Pulmonary artery endothelial cell (primary cell): Measurements from ENCODE around the gene TAAR1. TPM values are rescaled to one million over a fixed set of nuclear protein-coding genes. Genes with fewer than 3 reads are reported as not detected.
"Not testable (repeated sequence)": the region's sequence is repeated elsewhere in the genome, so short reads cannot be mapped to it uniquely, and the experiment has no call there.

Experiments
- DNase-seq: peaks from one replicate; pipeline ENCODE4 v3.0.0-alpha.2; 2011; ENCODE audit warnings: low read depth, low spot score
- total RNA-seq: library from RNA; depleted of rRNA; stranded (reverse); fragments of >200 nt; gene quantifications from 2 replicates; pipeline ENCODE4 v1.2.3, GENCODE V29; 2014

The TAAR1 gene, protein sequence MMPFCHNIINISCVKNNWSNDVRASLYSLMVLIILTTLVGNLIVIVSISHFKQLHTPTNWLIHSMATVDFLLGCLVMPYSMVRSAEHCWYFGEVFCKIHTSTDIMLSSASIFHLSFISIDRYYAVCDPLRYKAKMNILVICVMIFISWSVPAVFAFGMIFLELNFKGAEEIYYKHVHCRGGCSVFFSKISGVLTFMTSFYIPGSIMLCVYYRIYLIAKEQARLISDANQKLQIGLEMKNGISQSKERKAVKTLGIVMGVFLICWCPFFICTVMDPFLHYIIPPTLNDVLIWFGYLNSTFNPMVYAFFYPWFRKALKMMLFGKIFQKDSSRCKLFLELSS
- not detected in 2 replicates for total RNA-seq

DNA sequence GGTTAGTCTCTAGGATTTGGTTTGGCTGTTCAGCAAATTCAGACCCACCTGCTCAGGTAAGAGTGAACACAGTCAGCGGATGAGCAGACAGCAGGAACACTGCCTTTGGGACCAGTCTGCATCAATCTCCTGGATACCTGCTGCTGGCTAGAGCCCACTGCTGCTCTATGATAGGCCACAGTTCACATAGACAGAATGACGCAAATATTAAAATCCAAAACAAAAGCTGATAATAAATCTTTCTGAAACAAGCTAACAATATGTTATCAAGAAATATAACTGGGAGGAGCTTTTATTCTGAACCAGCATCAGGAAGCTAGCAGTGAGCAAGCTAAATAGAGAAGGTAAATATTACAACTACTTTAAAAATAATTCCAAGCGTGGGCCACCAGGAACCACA, at the start of gene TAAR1:
TAAR1 (minus strand) TSS at position 101 of the 400 bp plus-strand sequence. CDS start 13,179 bp downstream, outside the sequence.
- no peak for DNase-seq

DNA sequence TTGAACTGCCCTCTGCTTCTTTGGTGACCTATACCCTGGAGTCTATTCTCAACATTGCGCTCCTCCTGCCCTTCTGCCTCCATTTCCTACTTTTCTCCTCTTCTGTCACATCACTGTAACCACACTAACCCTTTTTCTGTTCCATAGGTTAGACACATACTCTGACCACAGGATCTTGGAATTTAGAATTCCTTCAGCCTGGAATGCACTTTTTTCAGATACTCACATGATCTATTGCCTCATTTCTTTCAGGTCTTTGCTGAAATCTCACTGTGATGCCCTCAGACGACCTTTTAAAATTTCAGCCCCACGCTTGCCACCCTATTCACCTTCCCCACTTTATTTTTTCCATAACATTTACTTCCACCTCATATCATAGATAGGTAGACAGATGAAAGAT, 49.8 kb upstream of the TAAR1 start:
- no peak for DNase-seq

DNA sequence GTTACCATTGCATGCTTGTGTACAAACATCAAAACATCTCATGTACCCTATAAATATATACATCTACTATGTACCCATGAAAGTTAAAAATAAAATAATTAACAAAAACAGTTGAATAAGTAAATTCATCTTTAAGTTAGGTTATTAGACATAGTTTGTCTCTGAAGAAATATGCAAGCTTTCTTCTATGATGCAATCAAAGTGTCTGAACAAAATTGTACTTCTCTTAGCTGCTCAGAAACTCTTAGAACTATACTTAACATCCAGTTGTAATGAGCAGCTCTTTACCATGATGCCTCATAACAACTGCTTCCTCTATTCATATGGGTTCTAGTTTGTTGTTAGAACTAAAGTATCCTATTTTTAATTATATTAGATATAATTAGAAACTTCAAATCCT, 49.0 kb upstream of the TAAR1 start:
- no peak for DNase-seq

DNA sequence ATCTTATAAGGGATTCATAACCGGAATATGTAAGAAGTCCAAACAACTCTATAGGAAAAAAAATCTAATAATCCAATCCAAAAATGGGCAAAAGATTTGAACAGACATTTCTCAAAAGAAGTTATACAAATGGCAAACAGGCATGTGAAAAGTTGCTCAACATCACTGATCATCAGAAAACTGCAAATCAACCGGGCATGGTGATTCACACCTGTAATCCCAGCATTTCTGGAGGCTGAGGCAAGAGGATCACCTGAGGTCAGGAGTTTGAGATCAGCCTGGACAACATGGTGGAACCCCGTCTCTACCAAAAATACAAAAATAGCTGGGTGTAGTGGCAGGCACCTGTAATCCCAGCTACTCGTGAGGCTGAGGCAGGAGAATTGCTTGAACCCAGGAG, 47.8 kb upstream of the TAAR1 start:
- DNase-seq: not testable (repeated sequence)

DNA sequence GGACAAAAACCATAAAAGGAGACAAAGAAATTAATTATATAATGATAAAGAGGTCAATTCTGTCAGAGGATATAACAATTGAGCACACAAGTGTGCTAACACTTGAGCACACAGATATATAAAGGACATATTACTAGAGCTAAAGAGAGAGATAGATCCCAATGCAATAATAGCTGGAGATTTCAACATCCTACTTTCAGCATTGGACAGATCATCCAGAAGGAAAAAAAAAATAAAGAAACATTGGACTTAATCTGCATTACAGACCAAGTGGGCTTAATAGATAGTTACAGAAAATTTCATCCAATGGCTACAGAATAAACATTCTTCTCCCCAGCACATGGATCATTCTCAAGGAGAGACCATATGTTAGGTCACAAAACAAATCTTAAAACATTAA, 45.0 kb upstream of the TAAR1 start:
- no peak for DNase-seq

DNA sequence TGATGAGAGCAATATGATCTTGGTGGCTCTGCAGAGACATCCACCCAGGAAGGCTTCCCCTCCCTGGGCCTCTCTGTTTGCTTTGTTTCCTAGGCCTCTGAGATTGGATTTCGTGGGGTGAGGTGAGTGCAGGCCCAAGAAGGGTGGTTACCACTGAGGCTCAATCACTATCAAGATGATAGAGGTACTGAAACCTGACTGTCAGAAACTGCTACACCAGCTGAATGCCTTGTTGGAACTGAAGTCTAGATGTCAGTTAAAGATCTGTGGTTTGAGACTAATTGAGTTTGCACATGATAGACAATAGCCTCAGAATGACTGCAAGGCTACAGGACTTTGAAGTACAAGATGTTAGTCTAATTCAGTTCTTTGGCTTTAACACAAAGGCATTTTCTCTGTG, 39.6 kb upstream of the TAAR1 start:
- DNase-seq: no peak

DNA sequence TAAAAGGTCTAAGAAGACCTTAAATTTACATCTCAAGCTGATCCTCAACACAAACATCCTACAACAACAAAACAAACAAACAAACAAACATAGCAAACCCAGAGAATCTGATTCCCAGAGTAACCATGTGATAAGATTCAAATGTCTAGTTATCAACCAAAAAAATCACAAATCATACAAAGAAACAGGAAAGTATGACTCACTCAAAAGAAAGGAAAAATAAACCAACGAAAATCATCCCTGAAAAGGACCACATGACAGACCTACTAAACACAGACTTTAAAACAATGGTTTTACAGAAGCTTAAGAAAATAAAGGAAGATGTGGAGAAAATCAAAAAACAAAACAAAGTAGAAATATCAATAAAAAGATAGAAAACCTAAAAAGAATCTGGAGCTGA, 36.8 kb upstream of the TAAR1 start:
- no peak for DNase-seq

DNA sequence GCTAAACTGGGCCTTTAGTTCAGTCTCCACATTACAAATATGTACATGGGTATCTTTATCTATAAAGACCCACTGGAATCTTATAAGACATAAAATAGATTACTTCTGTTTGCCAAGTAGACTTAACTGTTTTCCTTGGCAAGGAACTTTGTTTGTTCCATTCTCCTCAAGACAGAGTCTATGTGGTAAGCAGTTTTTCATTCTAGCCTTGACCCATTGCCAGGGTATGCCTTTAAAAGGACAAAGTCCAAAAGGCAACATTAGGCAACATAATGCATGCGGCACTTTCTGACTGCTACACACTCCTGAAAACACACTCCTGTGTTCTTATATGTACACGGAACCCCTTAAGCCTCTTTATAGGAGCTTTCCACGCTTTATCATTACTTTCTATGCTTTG, 34.5 kb upstream of the TAAR1 start:
- no peak for DNase-seq

DNA sequence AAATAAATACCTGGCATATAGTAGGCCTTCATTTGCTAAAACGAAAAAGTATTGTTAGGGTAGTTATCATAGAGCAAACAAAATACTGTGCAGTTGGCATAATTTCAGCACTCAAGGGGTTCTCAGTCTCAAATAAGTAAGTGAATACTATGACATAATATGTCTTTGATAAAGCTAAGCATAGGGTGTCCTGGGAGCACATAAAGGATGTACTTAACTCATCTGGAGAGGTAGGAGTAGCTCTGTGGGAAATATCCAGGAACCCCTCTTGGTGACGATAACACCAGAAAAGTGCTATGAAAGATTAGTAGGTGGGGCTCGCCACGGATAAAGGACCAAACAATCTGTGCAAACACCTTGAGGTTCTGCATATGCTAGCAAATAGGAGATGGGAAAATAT, 31.7 kb upstream of the TAAR1 start:
- no peak for DNase-seq

DNA sequence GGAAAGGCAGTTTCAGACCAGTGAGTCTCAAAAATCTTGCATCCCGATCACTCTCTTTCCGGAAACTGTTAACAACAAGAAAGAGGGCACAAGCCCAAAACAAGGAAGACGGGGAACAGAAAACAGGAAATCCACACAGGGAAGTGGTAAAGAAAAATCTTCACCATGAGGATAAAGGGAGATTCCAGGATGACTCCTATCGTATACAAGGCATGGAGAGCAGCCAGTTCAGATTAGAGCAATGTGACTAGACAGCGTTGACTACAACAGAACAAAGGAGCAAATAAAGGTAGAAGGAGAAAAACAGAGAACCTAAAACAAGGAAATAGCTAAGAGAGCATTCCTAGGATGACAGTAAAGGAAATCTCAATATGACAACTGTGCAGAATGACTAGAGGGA, 28.3 kb upstream of the TAAR1 start:
- no peak for DNase-seq

DNA sequence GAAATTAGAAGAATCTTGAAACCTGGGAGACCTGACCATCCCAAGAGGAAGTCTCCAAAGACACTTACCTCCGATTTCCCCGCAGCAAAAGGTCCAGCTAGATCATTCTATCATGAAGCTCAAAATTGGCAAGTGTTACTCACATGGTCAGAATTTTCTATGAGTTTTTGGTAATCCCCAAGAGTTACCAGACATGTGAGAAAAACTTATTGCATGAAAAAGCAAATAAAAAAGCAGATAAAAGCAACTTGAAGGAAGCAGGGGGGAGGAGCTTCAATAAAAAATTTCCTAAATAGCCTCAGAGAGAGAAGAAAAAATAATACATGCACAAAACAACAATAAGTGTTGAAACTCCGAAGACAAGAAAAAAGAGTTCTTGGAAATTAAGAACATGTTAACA, 27.5 kb upstream of the TAAR1 start:
- DNase-seq: no peak

DNA sequence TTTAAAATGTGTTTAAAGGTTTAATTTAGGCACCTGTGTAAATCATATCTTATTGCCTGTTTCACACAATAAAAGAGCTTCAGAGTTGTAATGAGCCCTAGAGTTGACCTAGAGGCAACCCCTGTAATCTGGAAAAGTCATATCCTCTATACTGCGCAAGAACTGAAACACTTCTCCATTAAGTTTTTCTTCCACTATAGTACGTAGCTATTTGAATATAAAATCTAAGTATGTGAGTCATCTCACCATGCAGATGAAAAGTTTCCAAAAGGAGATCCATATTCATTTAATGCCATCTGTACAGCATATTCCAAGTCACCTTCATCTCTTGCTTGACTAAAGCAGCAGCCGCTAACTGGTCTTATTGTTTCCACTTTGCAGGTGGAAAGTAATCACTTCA, 26.0 kb upstream of the TAAR1 start:
- DNase-seq: no peak

DNA sequence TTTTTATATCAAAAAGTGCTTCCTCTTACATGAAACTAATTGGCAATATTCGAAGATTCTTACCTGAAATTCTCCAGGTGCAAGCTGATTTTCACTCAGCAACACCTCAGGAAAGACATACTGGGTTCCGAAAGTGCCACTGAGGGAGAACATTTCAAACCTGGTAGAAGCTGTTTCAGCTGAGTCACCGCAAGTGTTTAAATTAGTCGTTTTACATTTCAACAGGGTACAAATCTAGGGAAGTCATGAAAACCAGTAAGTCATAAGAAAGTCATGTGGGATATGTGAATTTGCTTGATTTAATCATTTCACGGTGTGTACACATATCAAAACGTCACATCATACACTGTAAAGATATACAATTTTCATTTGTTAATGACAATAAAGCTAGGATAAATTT, 25.3 kb upstream of the TAAR1 start:
- DNase-seq: no peak

DNA sequence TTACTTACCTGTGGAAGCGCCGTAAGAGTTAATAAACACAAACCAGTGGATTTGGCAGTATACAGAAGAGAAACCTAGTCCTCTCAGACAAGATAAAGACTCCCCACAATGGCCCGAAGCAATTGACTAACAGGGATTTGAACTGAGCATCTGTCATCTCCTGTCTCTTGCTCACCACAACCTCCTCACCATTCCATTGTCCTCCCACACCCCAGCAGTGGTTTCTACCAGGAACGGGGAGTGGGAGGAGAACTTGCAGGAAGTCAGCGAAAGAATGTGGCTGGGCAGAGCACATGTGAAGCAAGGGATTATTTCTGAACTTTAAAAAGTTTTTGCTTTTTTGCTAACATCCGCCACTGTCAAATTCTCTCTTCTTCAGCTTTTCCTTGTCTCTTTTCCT, 24.6 kb upstream of the TAAR1 start:
- no peak for DNase-seq

DNA sequence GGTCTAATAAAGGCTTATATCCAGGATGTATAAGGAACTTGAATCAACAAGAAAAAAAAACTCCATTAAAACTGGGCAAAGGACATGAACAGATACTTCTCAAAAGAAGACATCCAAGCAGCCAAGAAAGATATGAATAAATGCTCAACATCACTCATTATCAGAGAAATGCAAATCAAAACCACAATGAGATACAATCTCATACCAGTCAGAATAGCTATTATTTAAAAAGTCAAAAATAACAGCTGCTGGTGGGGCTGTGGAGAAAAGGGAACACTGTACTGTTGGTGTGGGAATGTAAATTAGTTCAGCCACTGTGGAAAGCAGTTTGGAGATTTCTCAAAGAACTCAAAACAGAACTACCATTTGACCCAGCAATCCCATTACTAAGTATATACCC, 20.1 kb upstream of the TAAR1 start:
- not testable (repeated sequence) for DNase-seq

DNA sequence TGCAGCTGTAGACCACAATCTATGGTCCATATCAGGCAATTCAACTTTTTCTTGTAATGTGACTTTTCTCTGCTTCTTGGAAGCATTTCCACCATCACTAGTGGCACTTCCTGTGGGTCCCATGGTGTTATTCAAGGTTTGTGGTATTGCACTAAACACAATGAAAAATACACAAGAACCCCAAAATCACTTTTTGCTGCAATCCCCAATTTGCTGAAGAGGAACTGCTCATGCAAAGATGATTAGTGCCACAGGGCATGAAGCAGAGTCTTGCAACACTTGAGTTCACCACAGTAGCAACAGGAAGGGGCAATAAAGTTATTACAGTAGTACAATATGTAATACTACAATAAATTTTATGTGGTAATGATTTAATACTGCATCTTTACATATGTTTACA, 16.8 kb upstream of the TAAR1 start:
- no peak for DNase-seq

DNA sequence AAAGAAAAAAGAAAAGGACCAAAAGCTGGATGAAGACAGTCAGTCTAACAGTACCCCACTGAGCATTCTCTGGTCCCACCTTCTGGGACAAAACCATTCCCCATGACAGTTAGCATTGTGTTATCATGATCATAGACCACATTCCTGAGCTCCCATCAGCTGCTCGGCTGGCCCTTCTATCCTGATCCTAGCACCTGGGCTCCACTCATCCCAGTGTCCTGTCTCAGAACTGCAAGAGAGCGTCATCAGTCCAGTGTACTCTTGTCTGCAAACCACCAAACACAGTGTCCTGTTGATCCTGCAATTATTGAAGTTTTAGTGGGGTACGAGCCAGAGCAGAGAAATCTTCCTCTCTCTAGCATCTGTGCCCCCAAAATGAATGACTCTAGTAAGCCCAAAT, 16.0 kb upstream of the TAAR1 start:
- no peak for DNase-seq

DNA sequence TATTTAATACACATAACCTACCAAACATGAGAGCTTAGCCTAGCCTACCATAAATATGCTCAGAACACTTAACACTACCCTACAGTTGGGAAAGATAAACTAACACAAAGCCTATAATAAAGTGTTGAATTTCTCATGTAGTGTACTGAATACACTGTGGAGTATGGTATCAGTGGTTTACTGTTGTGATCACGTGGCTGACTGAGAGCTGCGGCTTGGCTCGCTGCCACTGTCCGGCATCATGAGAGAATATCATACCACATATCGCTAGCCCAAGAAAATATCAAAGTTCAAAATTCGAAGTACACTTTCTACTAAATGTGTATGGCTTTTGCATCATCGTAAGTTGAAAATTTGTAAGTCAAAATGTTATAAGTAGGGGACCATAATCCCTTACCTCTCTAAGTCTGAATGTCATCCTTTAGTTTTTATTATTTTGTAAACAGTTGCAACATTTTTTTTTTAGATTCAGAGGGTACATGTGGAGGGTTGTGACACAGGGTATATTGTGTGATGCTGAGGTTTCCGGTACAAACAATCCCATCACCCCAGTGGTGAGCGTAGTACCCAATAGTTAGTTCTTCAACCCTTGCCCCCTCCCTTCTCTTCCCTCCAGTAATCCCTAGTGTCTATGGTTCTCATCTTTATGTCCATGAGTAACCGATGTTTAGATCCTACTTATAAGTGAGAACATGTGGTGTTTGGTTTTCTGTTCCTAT, 14.6 kb upstream of the TAAR1 start:
- DNase-seq: no peak

DNA sequence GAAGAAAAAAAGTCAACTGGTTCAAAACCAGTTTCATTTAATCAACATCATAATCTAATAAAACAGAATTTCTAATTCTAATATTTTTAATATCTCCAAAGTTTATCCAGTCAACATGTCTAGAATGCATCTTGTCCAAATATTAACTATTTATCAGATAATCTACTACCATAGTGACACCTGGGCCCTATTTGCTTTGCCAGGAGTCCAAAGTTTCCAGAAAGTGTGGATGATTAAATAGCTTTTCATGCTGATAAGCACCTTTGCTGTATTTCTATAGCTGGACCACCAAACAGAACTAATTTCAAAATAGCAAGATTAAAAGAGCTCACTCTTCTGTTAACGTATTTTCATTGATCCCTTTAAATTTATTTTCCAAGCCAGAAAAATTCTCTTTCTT, 12.3 kb upstream of the TAAR1 start:
- DNase-seq: no peak

DNA sequence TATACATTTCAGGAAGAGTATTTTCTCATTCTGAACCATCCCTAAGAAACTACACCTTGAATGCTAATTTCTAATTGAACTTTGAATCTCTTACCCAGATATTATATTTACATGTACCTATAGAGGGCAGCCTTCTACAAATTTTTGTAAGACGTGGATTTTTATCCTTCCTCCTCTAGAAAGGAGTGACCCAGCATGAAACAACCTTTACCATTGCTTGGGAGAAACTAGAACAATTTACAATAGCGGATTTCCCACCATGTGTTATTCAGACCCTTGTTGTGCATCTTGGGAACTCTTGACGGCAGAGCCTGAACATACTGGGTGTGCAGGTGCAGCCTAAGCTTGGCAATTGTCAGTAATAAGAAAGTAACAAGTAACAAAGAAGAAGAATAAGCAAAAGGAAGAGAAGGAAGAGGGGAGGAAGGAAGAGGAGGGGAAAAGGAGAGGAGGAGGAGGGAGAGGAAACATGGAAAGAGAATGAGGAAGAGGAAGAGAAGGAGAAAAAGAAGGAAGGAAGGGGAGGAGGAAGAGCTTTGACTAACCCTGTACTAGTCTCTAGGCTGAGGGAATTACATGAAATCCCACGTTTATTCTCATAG, 10.8 kb upstream of the TAAR1 start:
- DNase-seq: no peak

DNA sequence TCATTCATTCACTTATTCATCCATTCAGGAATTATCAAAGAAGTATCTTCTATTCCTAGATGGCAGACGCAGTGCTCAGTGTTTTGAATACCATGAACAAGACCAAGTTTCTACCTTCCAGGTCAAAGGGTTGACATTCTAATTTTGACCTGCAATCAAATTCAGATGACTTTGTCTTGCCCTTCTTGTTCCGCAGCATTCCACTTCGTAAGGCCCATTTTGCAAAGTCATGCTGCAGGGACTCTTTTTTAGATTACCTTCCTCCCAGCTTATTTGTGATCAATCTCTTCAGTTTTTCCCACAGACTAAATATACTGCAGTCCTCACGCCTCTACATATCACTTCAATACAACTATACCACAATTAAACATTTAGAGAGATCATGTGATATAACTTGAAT, 7.1 kb upstream of the TAAR1 start:
- no peak for DNase-seq

DNA sequence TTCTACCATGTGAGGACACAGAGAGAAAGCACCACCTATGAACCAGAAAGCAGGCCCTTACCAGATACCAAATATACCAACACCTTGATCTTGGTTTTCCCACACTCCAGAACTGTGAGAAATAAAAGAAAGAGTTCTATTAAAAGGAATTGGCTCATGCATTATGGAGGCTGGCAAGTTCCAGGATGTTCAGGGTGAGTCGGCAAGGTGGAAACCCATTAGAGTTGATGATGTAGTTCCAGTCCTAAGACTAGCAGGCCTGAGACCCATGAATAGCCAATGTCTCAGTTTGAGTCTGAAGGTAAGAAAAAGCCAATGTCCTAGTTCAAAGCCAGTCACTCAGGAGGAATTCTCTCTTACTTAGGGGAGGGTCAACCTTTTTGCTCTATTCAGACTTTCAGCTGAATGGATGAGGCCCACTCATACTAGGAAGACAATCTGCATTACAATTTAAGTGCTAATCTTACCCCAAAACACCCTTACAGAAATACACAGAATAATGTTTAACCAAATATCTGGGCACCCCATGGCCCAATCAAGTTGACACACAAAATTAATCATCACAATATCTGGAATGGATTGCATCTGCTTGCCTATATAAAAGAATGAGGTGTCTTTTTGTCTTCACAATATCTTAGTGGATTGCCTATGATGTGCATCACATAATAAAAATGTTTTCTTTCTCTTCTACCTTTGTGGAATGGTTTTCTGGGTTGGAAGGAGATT, 5.5 kb upstream of the TAAR1 start:
- no peak for DNase-seq
